ENCODE measurements around the gene ZNF107. TPM values are rescaled to one million over a fixed set of nuclear protein-coding genes. Genes with fewer than 3 reads are reported as not detected.

Gene ZNF107
- polyA plus RNA-seq, 1 experiment, result 1.4 TPM

DNA sequence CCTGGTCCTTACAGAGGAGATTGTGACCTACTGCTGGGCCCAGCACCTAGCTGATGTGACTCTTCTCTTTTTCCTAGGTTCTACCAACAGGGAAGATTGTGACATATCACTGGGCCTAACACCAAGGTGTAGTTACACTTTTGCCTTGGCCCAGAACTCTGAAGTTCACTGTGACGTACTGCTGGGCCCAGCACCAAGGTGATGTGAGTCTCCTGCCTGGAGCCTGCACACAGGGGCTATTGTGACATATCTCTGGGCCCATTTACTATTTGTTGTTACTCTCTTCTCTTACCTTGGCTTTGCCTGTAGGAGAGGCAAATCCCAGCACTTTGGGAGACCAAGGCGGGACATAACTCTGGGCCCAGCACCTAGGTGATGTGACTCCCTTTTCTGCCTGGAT is 23.1 kb upstream of the ZNF107 start:
- POLR2A ChIA-PET, result no interaction called here
- H3K4me3 ChIP-seq (ENCODE audit: low read depth, low read length), result no peak overlapping the region

DNA sequence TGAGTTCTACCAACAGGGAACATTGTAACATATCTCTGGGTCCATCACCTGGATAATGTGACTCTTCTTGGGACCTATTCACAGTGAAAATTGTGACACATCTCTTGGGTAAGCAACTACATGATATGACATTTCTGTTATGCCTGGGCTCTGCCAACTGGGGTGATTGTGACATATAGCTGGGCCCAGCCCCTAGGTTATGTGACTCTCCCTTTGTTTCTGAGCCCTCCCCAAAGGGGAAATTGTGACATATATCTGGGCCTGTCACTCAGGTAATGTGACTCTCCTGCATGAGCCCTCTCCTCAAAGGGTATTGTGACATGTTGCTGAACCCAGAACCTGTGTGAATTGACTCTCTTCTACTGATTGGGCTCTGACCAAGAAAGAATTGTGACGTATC is 22.4 kb upstream of the ZNF107 start:
- no peaks in the 10 kb centered on the region for H3K27me3 ChIP-seq (ENCODE audit: control insufficient read depth, insufficient read depth, low read length)
- no peaks in the 10 kb centered on the region for H3K36me3 ChIP-seq (ENCODE audit: control insufficient read depth, insufficient read depth, low read length)
- ChIA-PET POLR2A (no interaction called here), CTCF (no interaction called here)
- TF ChIP-seq, protein P1, sequence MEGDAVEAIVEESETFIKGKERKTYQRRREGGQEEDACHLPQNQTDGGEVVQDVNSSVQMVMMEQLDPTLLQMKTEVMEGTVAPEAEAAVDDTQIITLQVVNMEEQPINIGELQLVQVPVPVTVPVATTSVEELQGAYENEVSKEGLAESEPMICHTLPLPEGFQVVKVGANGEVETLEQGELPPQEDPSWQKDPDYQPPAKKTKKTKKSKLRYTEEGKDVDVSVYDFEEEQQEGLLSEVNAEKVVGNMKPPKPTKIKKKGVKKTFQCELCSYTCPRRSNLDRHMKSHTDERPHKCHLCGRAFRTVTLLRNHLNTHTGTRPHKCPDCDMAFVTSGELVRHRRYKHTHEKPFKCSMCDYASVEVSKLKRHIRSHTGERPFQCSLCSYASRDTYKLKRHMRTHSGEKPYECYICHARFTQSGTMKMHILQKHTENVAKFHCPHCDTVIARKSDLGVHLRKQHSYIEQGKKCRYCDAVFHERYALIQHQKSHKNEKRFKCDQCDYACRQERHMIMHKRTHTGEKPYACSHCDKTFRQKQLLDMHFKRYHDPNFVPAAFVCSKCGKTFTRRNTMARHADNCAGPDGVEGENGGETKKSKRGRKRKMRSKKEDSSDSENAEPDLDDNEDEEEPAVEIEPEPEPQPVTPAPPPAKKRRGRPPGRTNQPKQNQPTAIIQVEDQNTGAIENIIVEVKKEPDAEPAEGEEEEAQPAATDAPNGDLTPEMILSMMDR (IDR thresholded peaks at IDR 0.05; ENCODE audit: insufficient read depth, low read depth, low read length), result no peak
- DNase-seq (ENCODE audit: low read depth), result no peak
- H3K4me3 ChIP-seq (ENCODE audit: low read depth, low read length), result no peak overlapping the region

More for the DNA sequence above, 23.1 kb upstream of the ZNF107 start:
- no peak for DNase-seq (ENCODE audit: low read depth)
- Histone ChIP-seq H3K36me3 (ENCODE audit: control insufficient read depth, insufficient read depth, low read length) (no peaks in the 10 kb centered on the region), H3K27me3 (ENCODE audit: control insufficient read depth, insufficient read depth, low read length) (no peaks in the 10 kb centered on the region)
- TF ChIP-seq, protein P1 (IDR thresholded peaks at IDR 0.05; ENCODE audit: insufficient read depth, low read depth, low read length), result no peak
- CTCF ChIA-PET, result no interaction called here

DNA sequence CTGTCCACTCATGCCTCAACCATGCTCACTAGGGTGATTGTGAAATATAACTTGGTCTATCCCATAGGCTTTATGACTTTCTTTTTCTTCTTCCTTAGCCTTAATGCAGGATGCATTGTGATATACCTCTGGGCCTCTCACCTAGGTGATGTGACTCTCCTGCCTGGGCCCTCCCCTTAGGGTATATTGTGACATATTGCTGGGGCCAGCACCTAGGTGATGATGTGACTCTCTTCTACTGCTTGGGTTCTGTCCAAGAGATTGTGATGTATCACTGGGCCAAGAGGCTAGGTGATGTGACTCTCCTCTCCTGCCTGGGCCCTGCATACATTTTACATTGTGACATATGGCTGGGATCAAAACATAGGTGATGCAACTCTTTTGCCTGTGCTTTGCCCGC is 14.7 kb upstream of the ZNF107 start:
- no peak overlapping the region for H3K4me3 ChIP-seq (ENCODE audit: low read depth, low read length)
- no peak for DNase-seq (ENCODE audit: low read depth)
- CTCF ChIA-PET, result no interaction called here
- POLR2A ChIA-PET, result no interaction called here
- TF ChIP-seq, protein P1 (IDR thresholded peaks at IDR 0.05; ENCODE audit: insufficient read depth, low read depth, low read length), result no peak
- no peaks in the 10 kb centered on the region for H3K27me3 ChIP-seq (ENCODE audit: control insufficient read depth, insufficient read depth, low read length)
- H3K36me3 ChIP-seq (ENCODE audit: control insufficient read depth, insufficient read depth, low read length), result no peaks in the 10 kb centered on the region

DNA sequence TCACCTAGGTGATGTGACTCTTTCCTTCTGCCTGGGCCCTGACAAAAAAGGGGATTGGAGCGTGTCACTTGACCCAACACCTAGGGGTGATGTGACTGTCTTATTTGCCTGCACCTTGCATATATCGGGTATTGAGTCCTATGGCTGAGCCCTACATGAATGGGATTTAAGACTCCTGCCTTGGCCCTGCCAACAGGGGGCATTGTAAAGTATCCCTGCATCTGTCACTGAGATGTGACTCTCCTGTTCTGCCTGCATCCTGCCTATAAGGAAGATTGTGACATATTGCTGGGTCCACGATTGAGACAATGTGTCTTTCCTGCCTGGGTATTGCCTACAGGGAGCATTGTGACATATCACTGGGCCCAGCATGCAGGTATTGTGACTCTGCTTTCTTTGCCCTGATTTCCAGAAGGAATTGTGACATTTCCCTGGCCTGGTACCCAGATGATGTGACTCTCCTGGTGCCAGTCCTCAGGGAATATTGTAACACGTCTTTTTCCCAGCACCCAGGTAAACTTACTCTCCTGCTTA is 14.2 kb upstream of the ZNF107 start:
- Histone ChIP-seq H3K36me3 (ENCODE audit: control insufficient read depth, insufficient read depth, low read length) (no peaks in the 10 kb centered on the region), H3K27me3 (ENCODE audit: control insufficient read depth, insufficient read depth, low read length) (no peaks in the 10 kb centered on the region), H3K4me3 (ENCODE audit: low read depth, low read length) (no peak overlapping the region)
- ChIA-PET CTCF (interaction anchor here (0.7 kb wide), 1 partner anchor 13 kb away, joined by 3 read pairs; no protein-coding TSS in a partner anchor), POLR2A (no interaction called here)
- no peak for DNase-seq (ENCODE audit: low read depth)
- TF ChIP-seq, protein P1 (IDR thresholded peaks at IDR 0.05; ENCODE audit: insufficient read depth, low read depth, low read length), result no peak

DNA sequence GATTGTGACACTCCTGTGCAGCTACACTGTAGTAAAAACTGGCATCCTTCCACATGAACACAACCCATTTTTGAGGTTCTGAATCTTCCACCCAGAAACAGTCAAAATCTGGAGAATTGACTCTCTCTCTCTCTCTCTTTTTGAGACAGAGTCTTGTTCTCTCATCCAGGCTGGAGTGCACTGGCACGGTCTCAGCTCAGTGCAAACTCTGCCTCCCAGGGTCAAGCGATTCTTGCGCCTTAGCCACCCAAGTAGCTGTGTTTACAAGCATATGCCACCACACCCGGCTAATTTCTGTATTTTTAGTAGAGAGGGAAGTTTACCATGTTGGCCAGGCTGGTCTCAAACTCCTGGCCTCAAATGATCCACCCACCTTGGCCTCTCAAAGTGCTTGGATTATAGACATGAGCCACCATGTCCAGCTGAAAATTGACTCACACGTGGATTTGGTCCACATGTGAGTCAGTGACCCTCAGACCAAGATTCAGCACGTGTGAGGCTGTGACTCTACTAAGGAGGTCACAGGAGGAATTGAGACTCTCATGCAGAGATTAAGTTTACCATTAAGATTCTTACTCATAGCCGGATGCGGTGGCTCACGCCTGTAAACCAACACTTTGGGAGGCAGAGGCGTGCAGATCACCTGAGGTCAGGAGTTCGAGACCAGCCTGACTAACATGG is 12.1 kb upstream of the ZNF107 start:
- Histone ChIP-seq H3K36me3 (ENCODE audit: control insufficient read depth, insufficient read depth, low read length) (no peaks in the 10 kb centered on the region), H3K27me3 (ENCODE audit: control insufficient read depth, insufficient read depth, low read length) (no peaks in the 10 kb centered on the region), H3K4me3 (ENCODE audit: low read depth, low read length) (no peak overlapping the region)
- TF ChIP-seq, protein P1 (IDR thresholded peaks at IDR 0.05; ENCODE audit: insufficient read depth, low read depth, low read length), result no peak
- CTCF ChIA-PET, result no interaction called here
- POLR2A ChIA-PET, result no interaction called here
- DNase-seq (ENCODE audit: low read depth), result no peak
